Fibroblast of villous mesenchyme (primary cell): ENCODE measurements around the gene COLQ. TPM values are rescaled to one million over a fixed set of nuclear protein-coding genes. Genes with fewer than 3 reads are reported as not detected.
"Not testable (repeated sequence)": the region's sequence is repeated elsewhere in the genome, so short reads cannot be mapped to it uniquely, and the experiment has no call there.

ENCODE experiments used
- DNase-seq: peaks from one replicate; pipeline ENCODE4 v3.0.0-alpha.2; 2010; ENCODE audit warnings: low read depth
- H3K4me3 ChIP-seq: 2 replicates; pipeline ENCODE4 v1.5.1; 2011; ENCODE audit warnings: low read depth, mild to moderate bottlenecking, low read length
- CTCF ChIP-seq: IDR thresholded peaks from 2 replicates; pipeline ENCODE4 v1.5.1; 2012; ENCODE audit warnings: low read depth, mild to moderate bottlenecking, low read length; ENCODE audit not compliant: insufficient read depth
- total RNA-seq: library from RNA; depleted of rRNA; stranded (reverse); fragments of >200 nt; gene quantifications from 2 replicates; pipeline ENCODE4 v1.2.3, GENCODE V29; 2012

Gene COLQ
- total RNA-seq, 1 donor: 0.43 TPM

GRCh38 chr3:15427182-15427880 lies 94.2 kb downstream of the COLQ start, which contains the start of the genes EAF1 and METTL6:
Gene EAF1 (plus strand): TSS chr3:15427598. CDS start chr3:15427780, 182 bp downstream.
Gene METTL6 (minus strand): TSS chr3:15427544. CDS start chr3:15426511, 1,033 bp downstream.
- peak; percentile 35 for TF ChIP-seq CTCF
- DNase-seq: peak; percentile 77
- H3K4me3 ChIP-seq: peak within 1 kb of the TSS; percentile 92

- TF ChIP-seq CTCF: no peak
- DNase-seq: no peak
- peak overlapping the region; percentile 92 for H3K4me3 ChIP-seq
These were observed 94.9 kb downstream of the COLQ start for GRCh38 chr3:15426579-15427118.

- no peak for TF ChIP-seq CTCF
- peak; percentile 51 for DNase-seq
- no peak overlapping the region for H3K4me3 ChIP-seq
These were observed 100.6 kb downstream of the COLQ start for GRCh38 chr3:15420871-15421270.

GRCh38 chr3:15410966-15411365 lies 110.5 kb downstream of the COLQ start:
- H3K4me3 ChIP-seq, DNase-seq: not testable (repeated sequence)

- no peak for DNase-seq
- no peak overlapping the region for H3K4me3 ChIP-seq
- no peak for TF ChIP-seq CTCF
These were observed 111.7 kb downstream of the COLQ start for GRCh38 chr3:15409774-15410173.

- no peak for TF ChIP-seq CTCF
- peak; percentile 70 for DNase-seq
- no peak overlapping the region for H3K4me3 ChIP-seq
These were observed 112.3 kb downstream of the COLQ start for GRCh38 chr3:15409239-15409638.

GRCh38 chr3:15405448-15406050 lies 116.0 kb downstream of the COLQ start:
- TF ChIP-seq CTCF: peak; percentile 59
- DNase-seq: peak; percentile 70
- H3K4me3 ChIP-seq: no peak overlapping the region
